DND-41 (cell line): Measurements from ENCODE around the gene SARS2.

Experiments used
- EZH2 ChIP-seq: IDR thresholded peaks from 3 replicates; pipeline ENCODE4 v1.6.1; 2012; ENCODE audit warnings: borderline replicate concordance, low read depth, mild to moderate bottlenecking, moderate library complexity, low read length, inconsistent platforms; ENCODE audit not compliant: severe bottlenecking
- TF ChIP-seq, protein P1 (sequence below): IDR thresholded peaks from 2 replicates; pipeline ENCODE4 v1.5.1; 2012; ENCODE audit warnings: borderline replicate concordance, low read length, moderate library complexity, mild to moderate bottlenecking; ENCODE audit not compliant: poor library complexity, severe bottlenecking; ENCODE audit errors: extremely low read depth

DNA sequence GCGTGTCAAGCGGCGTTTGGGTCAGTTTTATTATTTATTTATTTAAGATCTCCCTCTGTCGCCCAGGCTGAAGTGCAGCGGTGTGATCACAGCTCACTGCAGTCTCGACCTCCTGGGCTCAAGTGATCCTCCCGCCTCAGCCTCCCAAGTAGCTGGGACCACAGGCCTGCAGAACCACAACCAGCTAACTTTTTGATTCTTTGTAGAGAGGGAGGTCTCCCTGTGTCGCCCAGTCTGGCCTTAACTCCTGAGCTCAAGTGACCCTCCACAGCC lies 894 bp upstream of the SARS2 start:
- TF ChIP-seq, protein P1, sequence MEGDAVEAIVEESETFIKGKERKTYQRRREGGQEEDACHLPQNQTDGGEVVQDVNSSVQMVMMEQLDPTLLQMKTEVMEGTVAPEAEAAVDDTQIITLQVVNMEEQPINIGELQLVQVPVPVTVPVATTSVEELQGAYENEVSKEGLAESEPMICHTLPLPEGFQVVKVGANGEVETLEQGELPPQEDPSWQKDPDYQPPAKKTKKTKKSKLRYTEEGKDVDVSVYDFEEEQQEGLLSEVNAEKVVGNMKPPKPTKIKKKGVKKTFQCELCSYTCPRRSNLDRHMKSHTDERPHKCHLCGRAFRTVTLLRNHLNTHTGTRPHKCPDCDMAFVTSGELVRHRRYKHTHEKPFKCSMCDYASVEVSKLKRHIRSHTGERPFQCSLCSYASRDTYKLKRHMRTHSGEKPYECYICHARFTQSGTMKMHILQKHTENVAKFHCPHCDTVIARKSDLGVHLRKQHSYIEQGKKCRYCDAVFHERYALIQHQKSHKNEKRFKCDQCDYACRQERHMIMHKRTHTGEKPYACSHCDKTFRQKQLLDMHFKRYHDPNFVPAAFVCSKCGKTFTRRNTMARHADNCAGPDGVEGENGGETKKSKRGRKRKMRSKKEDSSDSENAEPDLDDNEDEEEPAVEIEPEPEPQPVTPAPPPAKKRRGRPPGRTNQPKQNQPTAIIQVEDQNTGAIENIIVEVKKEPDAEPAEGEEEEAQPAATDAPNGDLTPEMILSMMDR, result no peak
- no peak for TF ChIP-seq EZH2
